Naive thymus-derived CD4-positive, alpha-beta T cell (primary cell): ENCODE data around the gene ANKRA2. TPM values are rescaled to one million over a fixed set of nuclear protein-coding genes. Genes with fewer than 3 reads are reported as not detected.
A peak's percentile ranks its signal among the peaks of the same experiment; 100 is the strongest.

Source experiments
- ATAC-seq: fragments of 150-1000 bp; cut with Tn5 transposase; 2 replicates; pipeline ENCODE4 v1.10.0; 2021; ENCODE audit warnings: mild to moderate bottlenecking, moderate library complexity
- CTCF ChIA-PET: fragments of 350-600 bp; sonication (Branson Sonifier 250); formaldehyde crosslinking; loops from one replicate; lab custom pipeline; 2021; ENCODE audit warnings: antibody characterized with exemption; lab: Charles Lee
- POLR2A ChIA-PET: fragments of 350-600 bp; sonication (Branson Sonifier 250); formaldehyde crosslinking; loops from one replicate; lab custom pipeline; 2021; ENCODE audit warnings: antibody characterized with exemption, inconsistent platforms; lab: Charles Lee
- DNase-seq, 9 donors: peaks; one replicate each; pipeline versions ENCODE4 v3.0.0 to v3.0.0-alpha.2; 2020 to 2022; ENCODE audit warnings: mixed read lengths in 1 of 9
- H3K27ac ChIP-seq: one replicate; pipeline ENCODE4 v1.7.0; 2013; ENCODE audit warnings: mild to moderate bottlenecking, low read depth, low read length, moderate library complexity
- H3K27me3 ChIP-seq, 2 donors: one replicate each; pipeline ENCODE4 v1.7.0; 2013; ENCODE audit warnings: low read length in 2 of 2, mild to moderate bottlenecking in 2 of 2, moderate library complexity in 2 of 2; ENCODE audit not compliant: control insufficient read depth in 2 of 2, insufficient read depth in 2 of 2
- H3K36me3 ChIP-seq, 3 experiments: 1 replicate in 2 of 3; 2 replicates in 1 of 3; pipeline ENCODE4 v1.7.0; 2013; ENCODE audit warnings: low read length in 3 of 3, mild to moderate bottlenecking in 3 of 3, moderate library complexity in 1 of 3; ENCODE audit not compliant: insufficient read depth in 3 of 3, control insufficient read depth in 2 of 3
- H3K4me1 ChIP-seq, 2 donors: one replicate each; pipeline ENCODE4 v1.7.0; 2013; ENCODE audit warnings: low read length in 2 of 2, mild to moderate bottlenecking in 2 of 2, moderate library complexity in 1 of 2; ENCODE audit not compliant: control insufficient read depth in 2 of 2, insufficient read depth in 2 of 2
- H3K4me3 ChIP-seq: 2 replicates; pipeline ENCODE4 v1.7.0; 2013; ENCODE audit warnings: mild to moderate bottlenecking, low read length
- H3K9me3 ChIP-seq, 3 experiments: 1 replicate in 2 of 3; 2 replicates in 1 of 3; pipeline ENCODE4 v1.7.0; 2013; ENCODE audit warnings: low read length in 3 of 3; ENCODE audit not compliant: control insufficient read depth in 2 of 3
- H3K27ac Mint-ChIP-seq, 9 donors: one replicate each; pipeline ENCODE4 v1.8.0; 2020 to 2022; ENCODE audit warnings: mixed read lengths in 9 of 9, mild to moderate bottlenecking in 8 of 9, moderate library complexity in 5 of 9, inconsistent platforms in 2 of 9
- H3K27me3 Mint-ChIP-seq, 5 donors: one replicate each; pipeline ENCODE4 v1.8.0; 2021 to 2022; ENCODE audit warnings: mixed read lengths in 5 of 5, mild to moderate bottlenecking in 1 of 5
- H3K36me3 Mint-ChIP-seq, 5 donors: one replicate each; pipeline ENCODE4 v1.8.0; 2020 to 2022; ENCODE audit warnings: mixed read lengths in 5 of 5, mild to moderate bottlenecking in 3 of 5, inconsistent platforms in 1 of 5
- H3K4me1 Mint-ChIP-seq, 7 donors: one replicate each; pipeline ENCODE4 v1.8.0; 2020 to 2022; ENCODE audit warnings: mixed read lengths in 7 of 7, mild to moderate bottlenecking in 3 of 7, inconsistent platforms in 1 of 7
- H3K4me3 Mint-ChIP-seq, 10 donors: one replicate each; pipeline ENCODE4 v1.8.0; 2020 to 2022; ENCODE audit warnings: mild to moderate bottlenecking in 10 of 10, mixed read lengths in 10 of 10, moderate library complexity in 6 of 10, inconsistent platforms in 2 of 10
- H3K9me3 Mint-ChIP-seq, 11 donors: one replicate each; pipeline ENCODE4 v1.8.0; 2020 to 2022; ENCODE audit warnings: mixed read lengths in 11 of 11, mild to moderate bottlenecking in 4 of 11, inconsistent platforms in 1 of 11, moderate library complexity in 1 of 11
- intact Hi-C, 2 donors: fragments of 100-400 bp; cut with micrococcal nuclease; formaldehyde crosslinking; loops; one replicate each; pipeline ENCODE4 v1.15.1; 2023
- polyA plus RNA-seq, 2 donors: library from polyadenylated mRNA; unstranded; fragments of 300-500 nt; fragmentation: Illumina TruSeq; gene quantifications; one replicate each; pipeline ENCODE4 v1.2.3, GENCODE V29; 2021
- total RNA-seq, 6 experiments: library from RNA in 5 of 6; stranded (reverse) in 5 of 6; gene quantifications; 1 replicate in 5 of 6; 2 replicates in 1 of 6; pipeline ENCODE4 v1.2.3 and lab custom pipeline; 2021 to 2026

The ANKRA2 gene
- total RNA-seq (10 to 100 TPM; 22.7 to 57.8 (median 41.5) TPM), polyA plus RNA-seq (10 to 100 TPM; 19.6 to 30.1 TPM), total RNA-seq (lab: John Stamatoyannopoulos, UW) (43.1 reads per million, percentile 68 among the genes with 10 or more reads in this experiment)

- peaks cover 0 to 21% (median 7%) of the 10 kb centered on the region in 3 experiments for H3K36me3 ChIP-seq
- peak within 1 kb of the TSS; percentile 95 for H3K27ac ChIP-seq
- ATAC-seq, result peak; percentile 99
- H3K4me1 ChIP-seq, result peaks cover 11 to 26% of the 10 kb centered on the region in 2 donors
- H3K27me3 ChIP-seq, result no peaks in the 10 kb centered on the region
- Mint-ChIP-seq H3K9me3 (peaks cover 0 to 8% (median 0%) of the 10 kb centered on the region in 11 donors), H3K36me3 (peaks cover 3 to 17% (median 15%) of the 10 kb centered on the region in 5 donors), H3K4me1 (peaks cover 22 to 72% (median 53%) of the 10 kb centered on the region in 7 donors), H3K27ac (peak within 1 kb of the TSS; percentile 96 to 100 (median 99)), H3K27me3 (peaks cover 0 to 3% (median 0%) of the 10 kb centered on the region in 5 donors), H3K4me3 (peak within 1 kb of the TSS; percentile 91 to 100 (median 98))
- H3K9me3 ChIP-seq, result no peaks in the 10 kb centered on the region
- peak within 1 kb of the TSS; percentile 71 for H3K4me3 ChIP-seq
- ChIA-PET POLR2A (interaction anchor here (0.8 to 4.0 kb wide), 4 partner anchors 9 to 67 kb away, joined by 3 to 29 read pairs (median 3); partner anchors contain the start of gene BTF3), CTCF (interaction anchor here (0.6 to 1.4 kb wide), 5 partner anchors 26 to 1485 kb away, joined by 3 to 4 read pairs (median 3); no protein-coding TSS in a partner anchor)
- DNase-seq, result peak; percentile 95 to 99 (median 98)
- intact Hi-C loops, result loop anchor here (1.0 to 10.0 kb wide), 17 partner anchors 46 to 1981 kb away; partner anchors contain the start of genes BTF3 (in 2 of the 2), GFM2 (in 2 of the 2), NSA2 (in 2 of the 2) and ANKRD31 (in 1 of the 2)
Measured at GRCh38 chr5:73565139-73565968, at the start of gene ANKRA2, which contains the start of gene UTP15. Gene ANKRA2, minus strand, starts transcription at chr5:73565639. Its CDS starts 2,758 bp downstream, at chr5:73562881. Gene UTP15, plus strand, starts transcription at chr5:73565743. Its CDS starts 1,602 bp downstream, at chr5:73567345.

DNA sequence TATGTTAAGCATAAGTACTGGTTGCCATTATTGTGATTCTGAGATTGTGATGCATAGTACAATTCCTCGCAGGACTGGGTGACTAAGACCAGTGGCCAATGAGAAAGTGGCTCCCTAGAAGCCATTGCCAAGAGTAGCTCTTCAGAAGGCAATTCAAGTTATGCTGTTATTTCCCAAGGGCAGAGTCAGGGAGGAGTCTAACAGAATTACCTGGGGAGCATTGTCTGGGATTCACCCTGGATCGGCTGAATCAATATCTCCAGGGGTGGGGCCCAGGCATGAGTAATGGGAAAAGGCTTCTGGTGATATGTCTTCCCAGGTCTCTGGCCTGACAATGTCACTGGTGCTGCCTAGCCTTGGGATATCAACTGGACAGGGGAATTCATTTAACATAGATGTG lies 49.6 kb upstream of the ANKRA2 start:
- Histone ChIP-seq H3K36me3 (no peaks in the 10 kb centered on the region), H3K4me1 (no peaks in the 10 kb centered on the region), H3K4me3 (no peak overlapping the region), H3K9me3 (no peaks in the 10 kb centered on the region), H3K27ac (no peak overlapping the region), H3K27me3 (no peaks in the 10 kb centered on the region)
- H3K36me3 Mint-ChIP-seq, result no peaks in the 10 kb centered on the region
- no peak for DNase-seq
- no peaks in the 10 kb centered on the region for H3K9me3 Mint-ChIP-seq
- ChIA-PET POLR2A (no interaction called here), CTCF (no interaction called here)
- no peak overlapping the region for H3K4me3 Mint-ChIP-seq
- intact Hi-C loops, result no loop called here
- no peak overlapping the region for H3K27ac Mint-ChIP-seq
- ATAC-seq, result no peak
- H3K4me1 Mint-ChIP-seq, result peaks cover 0 to 1% (median 0%) of the 10 kb centered on the region in 7 donors
- peaks cover 17 to 52% (median 29%) of the 10 kb centered on the region in 5 donors for H3K27me3 Mint-ChIP-seq

GRCh38 chr5:73612799-73613198 lies 47.4 kb upstream of the ANKRA2 start:
- H3K36me3 Mint-ChIP-seq, result no peaks in the 10 kb centered on the region
- H3K4me3 Mint-ChIP-seq, result no peak overlapping the region
- ATAC-seq, result no peak

GRCh38 chr5:73607228-73607627 lies 41.8 kb upstream of the ANKRA2 start:
- Mint-ChIP-seq H3K27ac (no peak overlapping the region), H3K9me3 (peaks cover 0 to 2% (median 0%) of the 10 kb centered on the region in 11 donors), H3K4me1 (peaks cover 0 to 4% (median 0%) of the 10 kb centered on the region in 7 donors), H3K27me3 (peaks cover 9 to 29% (median 20%) of the 10 kb centered on the region in 5 donors), H3K4me3 (no peak overlapping the region), H3K36me3 (no peaks in the 10 kb centered on the region)
- no peaks in the 10 kb centered on the region for H3K4me1 ChIP-seq
- POLR2A ChIA-PET, result no interaction called here
- intact Hi-C loops, result no loop called here
- no peaks in the 10 kb centered on the region for H3K27me3 ChIP-seq
- CTCF ChIA-PET, result no interaction called here
- ATAC-seq, result no peak
- no peaks in the 10 kb centered on the region for H3K36me3 ChIP-seq
- no peak for DNase-seq
- H3K4me3 ChIP-seq, result no peak overlapping the region
- no peak overlapping the region for H3K27ac ChIP-seq
- H3K9me3 ChIP-seq, result no peaks in the 10 kb centered on the region

More at GRCh38 chr5:73612799-73613198, 47.4 kb upstream of the ANKRA2 start:
- Histone ChIP-seq H3K27me3 (no peaks in the 10 kb centered on the region), H3K27ac (no peak overlapping the region), H3K4me3 (no peak overlapping the region), H3K4me1 (no peaks in the 10 kb centered on the region), H3K9me3 (no peaks in the 10 kb centered on the region), H3K36me3 (no peaks in the 10 kb centered on the region)
- intact Hi-C loops, result no loop called here
- Mint-ChIP-seq H3K4me1 (peaks cover 0 to 1% (median 0%) of the 10 kb centered on the region in 7 donors), H3K9me3 (no peaks in the 10 kb centered on the region), H3K27ac (no peak overlapping the region), H3K27me3 (peaks cover 11 to 41% (median 31%) of the 10 kb centered on the region in 5 donors)
- CTCF ChIA-PET, result no interaction called here
- POLR2A ChIA-PET, result no interaction called here
- no peak for DNase-seq

- DNase-seq (no peak), ATAC-seq (no peak)
- Mint-ChIP-seq H3K27ac (no peak overlapping the region), H3K9me3 (peaks cover 0 to 9% (median 5%) of the 10 kb centered on the region in 11 donors), H3K4me3 (no peak overlapping the region), H3K27me3 (peaks cover 12 to 28% (median 16%) of the 10 kb centered on the region in 5 donors), H3K36me3 (no peaks in the 10 kb centered on the region), H3K4me1 (peaks cover 0 to 4% (median 0%) of the 10 kb centered on the region in 7 donors)
- ChIA-PET CTCF (interaction anchor here (0.6 kb wide), 1 partner anchor 1126 kb away, joined by 4 read pairs; no protein-coding TSS in a partner anchor), POLR2A (no interaction called here)
- Histone ChIP-seq H3K4me3 (no peak overlapping the region), H3K27ac (no peak overlapping the region), H3K4me1 (no peaks in the 10 kb centered on the region), H3K36me3 (no peaks in the 10 kb centered on the region), H3K27me3 (no peaks in the 10 kb centered on the region), H3K9me3 (no peaks in the 10 kb centered on the region)
- intact Hi-C loops, result no loop called here
Measured at GRCh38 chr5:73606206-73606753, 40.8 kb upstream of the ANKRA2 start.

DNA sequence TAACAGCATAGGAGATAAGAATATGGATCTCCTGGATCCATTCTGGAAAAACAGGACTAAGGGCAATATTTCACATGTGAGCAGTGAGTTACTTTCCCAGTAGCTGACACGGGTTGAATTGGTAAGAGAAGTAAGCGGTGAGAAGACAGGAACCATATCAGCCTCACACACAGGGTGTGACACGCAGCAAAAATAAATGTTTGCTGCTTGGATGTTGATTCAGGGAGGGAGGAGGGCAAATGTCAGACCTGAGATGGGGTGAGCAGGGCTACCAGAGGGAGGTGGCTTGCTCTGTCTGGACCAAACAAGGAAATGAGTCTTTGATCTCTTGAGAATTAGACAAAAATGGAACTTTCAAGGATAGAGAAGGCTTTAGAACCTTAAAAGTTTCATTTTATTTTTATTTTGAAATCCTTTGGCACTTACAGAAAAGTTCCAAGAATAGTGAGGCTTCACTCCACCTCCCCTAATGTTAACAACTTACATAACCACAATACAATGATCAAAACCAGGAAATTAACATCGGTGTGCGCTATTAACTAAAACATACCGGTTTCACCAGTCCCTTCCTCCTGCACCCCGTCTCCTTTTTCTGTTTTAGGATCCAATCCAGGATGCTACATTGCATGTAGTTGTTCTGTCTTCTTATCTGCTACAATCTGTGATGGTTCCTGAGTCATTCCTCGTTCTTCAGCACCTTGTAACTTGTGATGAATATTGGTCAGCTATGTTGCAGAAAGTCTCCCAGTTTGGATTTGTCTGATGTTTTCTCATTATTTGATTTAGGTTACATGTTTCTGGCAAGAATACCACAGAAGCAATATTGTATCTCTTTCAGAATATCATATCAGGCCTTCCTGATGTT lies 40.0 kb upstream of the ANKRA2 start:
- ATAC-seq (no peak), DNase-seq (no peak)
- POLR2A ChIA-PET, result no interaction called here
- Mint-ChIP-seq H3K36me3 (no peaks in the 10 kb centered on the region), H3K9me3 (peaks cover 0 to 9% (median 5%) of the 10 kb centered on the region in 11 donors), H3K4me1 (peaks cover 0 to 4% (median 0%) of the 10 kb centered on the region in 7 donors), H3K27ac (no peak overlapping the region), H3K4me3 (no peak overlapping the region), H3K27me3 (peaks cover 9 to 24% (median 15%) of the 10 kb centered on the region in 5 donors)
- no peaks in the 10 kb centered on the region for H3K36me3 ChIP-seq
- CTCF ChIA-PET, result no interaction called here
- no peaks in the 10 kb centered on the region for H3K27me3 ChIP-seq
- no peaks in the 10 kb centered on the region for H3K9me3 ChIP-seq
- no peak overlapping the region for H3K4me3 ChIP-seq
- H3K4me1 ChIP-seq, result no peaks in the 10 kb centered on the region
- H3K27ac ChIP-seq, result no peak overlapping the region
- intact Hi-C loops, result no loop called here
